Sciatic nerve (tissue), 1 donor: ENCODE data around the gene BCO2. TPM values are rescaled to one million over a fixed set of nuclear protein-coding genes. Genes with fewer than 3 reads are reported as not detected.

Experiments used
- total RNA-seq: library from RNA; stranded (reverse); fragmentation: NEBNext Ultra II Directional; extraction: Animal tissue kit (Norgen Biotek cat#: 25700); gene quantifications from one replicate; pipeline ENCODE4 v1.2.1, GENCODE V29; 2021
- donor health status: DM: no; HTN: no; CAD: no.

Gene BCO2
- total RNA-seq, 1 donor from 2014 or later: 15.6 TPM

Other genes starting within 250 kb of the BCO2 start
- gene DIXDC1, start 238.2 kb upstream of the BCO2 start, total RNA-seq: 45.2 TPM
- 19.4 TPM for gene DLAT, start 150.1 kb upstream of the BCO2 start, total RNA-seq
- 1.8 TPM for gene PIH1D2, start 101.5 kb upstream of the BCO2 start, total RNA-seq
- gene NKAPD1, start 101.2 kb upstream of the BCO2 start, total RNA-seq: 18.1 TPM
- gene TIMM8B, start 88.8 kb upstream of the BCO2 start, total RNA-seq: 30.8 TPM
- 75.5 TPM for gene SDHD, start 88.6 kb upstream of the BCO2 start, total RNA-seq
- 20.3 TPM for gene IL18, start 11.4 kb upstream of the BCO2 start, total RNA-seq
- gene TEX12, start 8.1 kb upstream of the BCO2 start, total RNA-seq: 0.58 TPM
- gene PTS, start 50.9 kb downstream of the BCO2 start, total RNA-seq: 39.5 TPM
- gene PLET1, start 85.3 kb downstream of the BCO2 start, total RNA-seq: not detected